GM12874 (cell line): ENCODE results near the gene ZYX.

Experiments
- CTCF ChIP-seq: IDR thresholded peaks from 2 replicates; pipeline ENCODE4 v1.5.1; 2011; ENCODE audit warnings: low read depth, mild to moderate bottlenecking, control low read depth, low read length, moderate library complexity; ENCODE audit not compliant: insufficient read depth

Gene ZYX

GRCh38 chr7:143396625-143397556 lies 15.7 kb downstream of the ZYX start:
- TF ChIP-seq CTCF: no peak

DNA sequence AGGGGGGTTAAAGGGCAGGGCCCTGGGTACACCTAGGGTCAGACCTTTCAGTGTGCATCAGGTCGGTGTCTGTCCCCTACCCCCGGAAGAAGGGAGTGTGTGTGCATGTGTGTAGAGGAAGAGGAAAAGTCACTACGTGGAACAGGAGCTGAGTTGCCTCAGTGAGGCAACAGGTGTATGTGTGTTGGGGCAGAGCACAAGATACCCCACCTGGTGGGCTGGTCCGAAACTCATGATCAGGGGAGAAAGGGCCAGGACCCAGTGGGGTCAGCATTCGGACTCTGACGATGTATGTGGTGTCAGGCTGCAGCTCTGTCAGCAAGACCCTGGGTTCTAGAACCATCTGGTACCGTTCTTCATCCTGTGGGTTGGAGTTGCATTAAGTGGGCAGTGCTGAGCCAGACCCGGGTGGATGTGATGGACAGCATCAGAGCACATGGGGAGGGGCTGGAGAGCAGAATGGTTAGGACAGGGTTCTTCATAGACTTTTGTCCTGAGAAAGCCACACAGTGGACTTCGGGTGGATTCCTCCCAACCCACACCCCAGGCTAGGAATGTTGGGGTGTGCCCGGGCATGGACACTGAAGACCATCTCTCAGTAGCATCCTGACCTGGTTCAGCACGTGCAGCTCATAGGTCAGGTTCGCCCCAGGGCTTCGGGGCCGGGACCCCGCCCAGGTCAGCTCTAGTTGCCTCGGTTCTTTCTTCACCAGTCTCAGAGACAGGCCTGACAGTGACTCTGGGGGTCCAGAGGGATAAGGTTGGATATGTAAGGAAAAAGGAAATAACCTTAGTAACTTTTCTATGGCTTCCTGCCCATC lies 16.8 kb downstream of the ZYX start:
- TF ChIP-seq CTCF: no peak

DNA sequence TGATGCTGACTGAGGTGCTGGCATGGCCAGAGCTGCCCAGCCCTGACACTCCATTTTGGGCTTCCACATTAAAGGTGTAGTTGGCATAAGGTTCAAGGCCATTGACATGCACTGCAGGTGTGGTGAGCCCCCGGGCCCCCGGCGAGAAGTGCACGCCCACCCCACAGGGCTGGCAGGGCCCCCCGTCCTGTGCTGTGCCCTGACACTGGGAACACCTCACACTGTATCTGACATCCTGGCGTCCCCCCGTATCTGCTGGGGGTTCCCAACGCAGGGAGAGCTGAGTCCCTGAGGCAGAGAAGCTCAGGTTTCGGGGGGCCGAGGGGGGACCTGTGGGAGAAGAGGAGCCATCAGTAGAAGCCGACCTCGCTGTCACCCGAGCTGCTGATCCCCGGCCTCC lies 17.5 kb downstream of the ZYX start:
- no peak for TF ChIP-seq CTCF

DNA sequence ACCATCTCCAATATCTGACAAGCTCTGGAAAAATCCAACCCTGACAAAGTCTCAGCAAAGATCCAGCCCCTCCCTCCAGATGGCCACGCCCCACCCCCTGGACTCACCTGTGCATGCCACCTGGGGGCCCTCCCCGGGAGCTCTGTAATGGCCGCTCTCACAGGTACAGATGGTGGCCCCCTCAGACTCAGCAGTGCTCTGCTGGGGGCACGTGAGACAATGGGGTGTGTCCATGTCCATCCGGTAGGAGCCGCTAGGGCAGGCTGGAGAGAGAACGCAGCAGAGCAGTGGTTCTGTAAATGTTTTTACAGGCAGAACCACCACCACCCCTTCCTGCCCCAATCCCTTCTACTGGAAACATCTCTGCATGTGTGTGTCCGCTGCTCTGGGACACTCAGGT lies 18.0 kb downstream of the ZYX start:
- TF ChIP-seq CTCF: no peak

DNA sequence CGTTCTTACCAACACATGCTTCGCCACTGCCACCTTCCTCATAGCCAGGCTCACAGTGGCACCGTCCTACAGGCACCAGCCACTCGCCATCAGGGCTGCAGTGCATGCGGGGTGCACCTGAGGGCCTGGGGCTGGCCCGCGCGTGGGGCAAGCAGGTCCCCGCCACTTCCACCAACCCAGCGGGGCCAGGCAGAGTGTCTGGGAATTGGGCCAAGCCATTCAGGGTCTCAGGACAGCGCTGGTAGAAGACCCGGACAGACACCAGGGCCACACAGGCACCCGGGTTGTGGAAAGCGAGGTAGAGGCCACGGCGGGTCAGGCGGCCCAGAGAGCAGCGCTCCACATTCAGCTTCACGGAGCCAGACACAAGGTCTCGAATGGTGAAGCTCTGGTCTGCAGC lies 18.5 kb downstream of the ZYX start:
- TF ChIP-seq CTCF: no peak

GRCh38 chr7:143401265-143401664 lies 20.1 kb downstream of the ZYX start:
- no peak for TF ChIP-seq CTCF
